ENCODE results near the gene EXOSC1.
A peak's percentile ranks its signal among the peaks of the same experiment; 100 is the strongest.
"Not testable (repeated sequence)": the region's sequence is repeated elsewhere in the genome, so short reads cannot be mapped to it uniquely, and the experiment has no call there.

EXOSC1 gene

DNA sequence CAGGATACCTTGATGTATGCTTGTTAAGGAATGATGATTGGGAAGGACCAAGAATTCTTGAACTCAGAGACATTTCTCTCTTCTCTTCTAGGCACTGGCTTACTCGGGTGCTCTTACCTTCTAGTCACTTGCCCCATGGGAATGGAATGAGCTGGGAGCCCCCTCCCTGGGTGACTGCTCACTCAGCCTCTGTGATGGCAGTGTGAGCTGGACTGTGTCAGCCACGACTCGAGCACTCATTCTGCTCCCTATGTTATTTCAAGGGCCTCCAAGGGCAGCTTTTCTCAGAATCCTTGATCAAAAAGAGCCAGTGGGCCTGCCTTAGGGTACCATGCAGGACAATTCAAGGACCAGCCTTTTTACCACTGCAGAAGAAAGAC, 10.9 kb upstream of the EXOSC1 start:
- DNase-seq = no peak

DNA sequence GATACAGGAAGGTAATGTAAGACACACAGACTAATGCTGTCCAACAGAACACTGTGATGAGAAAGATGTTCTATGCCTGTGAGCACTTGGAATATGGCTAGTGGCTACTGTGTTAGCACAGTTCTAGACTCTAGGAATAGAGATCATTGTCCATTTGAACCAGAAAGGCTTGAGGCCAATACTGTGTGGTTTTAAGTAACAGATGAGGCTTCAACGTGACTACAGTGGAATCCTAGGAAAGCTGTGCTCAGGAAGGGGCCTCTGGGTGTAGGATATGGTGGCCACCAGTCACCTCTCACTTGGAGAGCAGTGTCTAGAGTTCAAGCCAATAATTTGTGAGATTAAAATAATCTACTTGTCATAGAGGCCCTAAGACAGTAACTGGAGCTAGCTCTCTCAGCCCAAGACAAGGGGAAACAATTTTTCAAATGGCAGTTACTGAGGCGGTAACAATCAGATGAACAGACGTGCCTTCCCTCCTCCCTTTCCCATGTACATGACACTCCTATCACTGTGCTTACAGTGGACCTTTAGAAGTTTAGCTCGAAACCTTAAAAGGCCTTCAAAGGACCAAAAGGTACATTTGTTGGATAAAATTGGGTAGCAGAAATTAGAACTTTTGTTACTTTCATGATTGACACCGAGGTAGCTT, 10.4 kb upstream of the EXOSC1 start:
- no peak for DNase-seq

DNA sequence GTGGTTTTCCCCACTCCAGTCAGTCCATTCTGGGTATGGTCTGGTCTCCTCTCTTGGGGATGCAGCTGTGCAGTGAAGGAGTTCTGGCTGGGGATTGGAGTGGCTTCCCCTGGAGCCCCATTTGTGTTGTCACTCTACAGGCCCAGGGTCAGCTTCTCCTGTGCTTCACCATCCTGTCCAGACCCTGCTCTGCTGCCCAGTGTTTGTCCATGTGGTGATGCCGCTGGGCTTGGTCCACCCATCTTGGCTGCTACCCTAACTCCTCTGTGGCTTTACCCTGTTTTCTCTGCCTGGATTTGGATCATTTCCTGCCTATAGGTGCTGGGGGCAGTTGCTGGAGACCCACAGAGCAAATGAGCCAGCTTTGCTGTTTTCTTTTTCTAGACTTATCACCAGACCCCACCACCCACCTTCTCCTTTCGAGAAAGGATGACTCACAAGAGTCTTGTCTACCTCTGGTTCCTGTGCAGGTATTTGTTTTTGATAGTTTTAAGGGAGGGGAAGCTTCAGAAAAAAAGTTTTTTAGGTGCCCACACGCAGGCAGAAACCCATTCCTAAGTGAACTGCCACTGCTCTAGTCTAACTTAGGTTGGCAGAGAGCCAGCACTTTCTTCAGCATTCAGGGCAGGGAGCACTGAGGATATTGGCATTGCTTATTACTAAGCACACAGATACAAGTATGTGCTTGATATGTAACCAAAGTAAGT, 8.7 kb upstream of the EXOSC1 start:
- no peak for DNase-seq

DNA sequence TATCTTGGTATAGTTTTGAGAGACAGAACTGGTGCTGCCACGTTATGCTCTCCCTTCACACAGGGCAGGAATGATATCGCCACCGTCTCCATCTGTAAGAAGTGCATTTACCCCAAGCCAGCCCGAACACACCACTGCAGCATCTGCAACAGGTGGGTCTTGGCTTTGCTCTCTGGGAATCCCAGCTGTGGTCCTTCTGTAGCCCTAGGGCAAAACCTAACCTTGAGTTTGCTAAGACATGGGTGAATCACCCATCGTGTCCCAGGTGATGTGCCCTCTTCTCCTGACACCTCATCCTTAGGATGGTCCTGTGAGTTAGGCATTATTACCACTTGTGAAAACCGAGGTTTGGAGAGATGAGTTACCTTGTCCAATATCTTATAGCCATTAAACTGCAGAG, 6.5 kb upstream of the EXOSC1 start:
- no peak for DNase-seq

DNA sequence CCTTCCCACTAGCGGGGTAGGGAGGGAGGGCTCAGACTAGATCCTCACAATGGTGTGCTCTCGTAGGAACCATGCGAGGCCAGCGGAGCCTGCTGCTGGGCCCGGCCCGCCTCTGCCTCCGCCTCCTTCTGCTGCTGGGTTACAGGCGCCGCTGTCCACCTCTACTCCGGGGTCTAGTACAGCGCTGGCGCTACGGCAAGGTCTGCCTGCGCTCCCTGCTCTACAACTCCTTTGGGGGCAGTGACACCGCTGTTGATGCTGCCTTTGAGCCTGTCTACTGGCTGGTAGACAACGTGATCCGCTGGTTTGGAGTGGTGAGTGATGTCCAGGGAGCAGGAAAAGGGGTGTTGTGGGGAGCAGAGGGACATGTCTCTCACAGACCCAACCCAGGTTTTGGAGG, 5.8 kb upstream of the EXOSC1 start:
- no peak for DNase-seq

DNA sequence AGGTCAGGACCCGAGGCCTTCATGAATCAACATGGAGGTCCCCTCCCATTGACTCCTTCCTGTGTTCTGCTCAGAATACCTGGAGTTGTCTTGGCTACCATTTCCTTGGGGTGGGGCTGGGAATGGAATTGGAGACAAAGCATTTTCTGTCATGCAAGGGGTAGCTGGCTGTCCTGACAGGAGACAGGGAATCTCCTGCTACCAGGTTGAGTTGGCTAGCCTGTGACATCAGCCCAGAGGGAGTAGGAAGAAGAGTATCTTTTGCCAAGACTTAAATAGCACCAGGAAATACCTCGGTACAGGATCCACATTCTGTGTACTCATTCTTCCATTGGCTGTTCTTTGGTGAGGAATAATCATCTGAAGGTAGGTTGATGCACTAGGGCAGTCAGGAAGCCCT, 5.0 kb upstream of the EXOSC1 start:
- no peak for DNase-seq

DNA sequence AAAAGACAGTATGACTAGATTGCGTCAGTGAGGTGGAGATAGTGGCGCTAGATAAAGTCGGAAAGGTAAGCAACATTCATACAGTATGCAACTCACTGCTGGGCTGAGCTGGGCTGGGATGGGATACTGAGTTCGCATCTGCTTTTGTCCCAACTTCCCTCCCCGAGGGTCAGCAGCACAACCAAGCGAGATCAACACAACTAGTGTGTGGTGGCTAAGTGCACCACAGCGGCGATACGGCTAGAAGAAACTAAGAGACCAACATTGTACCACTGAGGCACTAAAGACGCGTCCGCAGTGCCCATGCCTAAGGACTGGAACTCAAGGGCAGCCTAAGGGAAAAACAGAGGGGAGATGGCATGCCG, 467 bp downstream of the EXOSC1 start:
- no peak for DNase-seq

DNA sequence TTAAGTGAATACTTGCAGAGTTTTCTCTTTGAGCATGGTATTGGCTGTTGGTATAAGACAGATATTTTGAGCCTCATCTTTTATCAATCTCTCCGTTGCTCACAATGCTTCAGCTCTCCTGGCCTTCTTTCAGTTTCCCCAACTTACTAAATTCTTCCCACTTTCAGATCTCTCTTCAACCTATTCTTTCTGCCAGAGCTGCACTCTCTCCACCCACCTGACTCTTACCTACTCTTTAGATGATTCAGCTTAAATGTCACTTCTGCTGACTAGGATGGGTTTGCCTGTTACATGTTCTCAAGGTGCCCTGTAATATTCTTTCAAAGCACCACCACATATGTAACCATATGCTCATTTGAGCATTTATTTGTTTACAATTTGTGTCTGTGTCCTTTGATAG, 1.6 kb downstream of the EXOSC1 start:
- no peak for DNase-seq

DNA sequence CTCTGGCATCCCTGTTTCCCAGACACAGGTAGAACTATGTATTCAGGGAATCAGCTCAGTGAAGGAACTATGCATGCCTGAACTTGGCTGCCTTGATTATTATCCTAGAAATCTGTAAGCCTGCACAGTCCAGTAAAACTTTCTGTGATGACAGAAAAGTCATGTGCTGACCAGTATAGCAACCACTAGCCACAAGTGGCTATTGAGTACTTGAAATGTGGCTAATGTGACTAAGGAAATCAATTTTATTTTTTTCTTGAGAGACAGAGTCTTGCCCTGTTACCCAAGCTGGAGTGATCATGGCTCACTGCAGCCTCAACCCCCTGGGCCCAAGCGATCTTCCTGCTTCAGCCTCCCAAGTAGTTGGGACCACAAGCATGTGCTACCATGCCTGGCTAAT, 3.5 kb downstream of the EXOSC1 start:
- DNase-seq = no peak

DNA sequence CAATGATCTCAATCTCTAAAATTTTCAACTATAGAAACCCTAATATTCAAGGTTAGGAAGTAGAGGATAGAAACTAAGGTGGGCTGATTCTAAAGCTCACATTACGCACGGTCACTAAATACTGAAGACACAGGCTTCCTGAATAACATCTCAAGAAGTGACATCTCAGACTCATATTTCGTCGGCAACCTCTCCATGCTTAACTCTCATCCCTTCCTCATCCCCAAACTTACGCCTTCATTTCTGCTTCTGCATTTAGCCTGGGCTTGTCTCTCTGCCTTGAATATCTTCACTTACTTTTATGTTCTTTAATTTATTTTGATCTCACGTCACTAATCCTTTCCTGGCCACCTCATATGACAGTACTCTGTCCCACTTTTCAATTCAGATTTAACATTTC, 10.6 kb downstream of the EXOSC1 start:
- DNase-seq = no peak

DNA sequence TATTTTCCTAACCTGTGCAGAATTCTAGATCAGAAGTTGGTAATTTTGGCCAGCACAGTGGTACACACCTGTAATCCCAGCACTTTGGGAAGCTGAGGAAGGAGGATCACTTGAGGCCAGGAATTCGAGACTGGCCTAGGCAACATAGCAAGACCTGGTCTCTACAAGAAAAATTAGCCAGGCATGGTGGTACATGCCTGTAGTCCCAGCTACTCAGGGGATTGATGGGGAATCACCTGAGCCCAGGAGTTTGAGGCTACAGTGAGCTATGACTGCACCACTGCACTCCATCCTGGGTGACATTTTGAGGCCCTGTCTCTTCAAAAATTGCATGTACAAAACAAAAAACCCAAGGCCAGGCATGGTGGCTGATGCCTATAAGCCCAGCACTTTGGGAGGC, 11.2 kb downstream of the EXOSC1 start:
- DNase-seq = no peak

DNA sequence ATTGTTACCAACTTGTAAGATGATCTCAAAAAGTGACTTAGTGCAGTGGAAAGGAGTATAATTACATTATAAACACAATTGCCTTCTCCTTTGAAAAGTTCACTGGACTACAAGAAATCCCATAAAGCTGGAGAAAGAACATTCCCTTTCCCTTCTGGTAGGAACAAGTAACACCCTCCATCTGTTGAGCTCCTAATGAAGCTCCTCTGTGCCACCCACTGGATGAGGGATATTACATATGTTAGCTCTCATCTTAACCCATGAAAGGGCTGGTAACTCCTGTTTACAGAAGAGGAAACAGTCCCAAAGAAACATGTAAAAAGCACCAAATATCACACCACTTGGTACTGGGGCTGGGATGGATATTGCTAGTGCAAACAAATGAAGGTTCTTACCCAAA, 11.8 kb downstream of the EXOSC1 start:
- no peak for DNase-seq

DNA sequence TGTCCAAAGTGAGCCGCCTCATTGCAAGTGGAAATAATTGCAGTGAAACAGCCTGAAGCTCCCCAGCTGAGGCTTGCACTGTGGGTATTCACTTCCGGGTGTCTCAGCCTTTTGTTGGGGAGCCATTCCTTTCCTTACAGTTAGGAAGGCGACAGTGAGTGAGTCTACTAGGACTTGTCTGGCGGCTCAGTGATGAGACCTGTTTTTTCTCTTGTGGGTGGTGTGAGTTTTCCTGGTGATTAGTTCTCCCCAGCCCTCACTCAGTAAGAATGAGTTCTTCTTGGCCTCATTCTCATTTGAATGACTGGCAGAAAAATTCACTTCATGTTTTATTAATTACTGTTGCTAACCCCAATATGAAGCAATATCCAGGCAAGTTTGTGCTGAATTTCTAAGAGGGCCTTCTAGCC, 17.2 kb downstream of the EXOSC1 start:
- peak; percentile 55 for DNase-seq

DNA sequence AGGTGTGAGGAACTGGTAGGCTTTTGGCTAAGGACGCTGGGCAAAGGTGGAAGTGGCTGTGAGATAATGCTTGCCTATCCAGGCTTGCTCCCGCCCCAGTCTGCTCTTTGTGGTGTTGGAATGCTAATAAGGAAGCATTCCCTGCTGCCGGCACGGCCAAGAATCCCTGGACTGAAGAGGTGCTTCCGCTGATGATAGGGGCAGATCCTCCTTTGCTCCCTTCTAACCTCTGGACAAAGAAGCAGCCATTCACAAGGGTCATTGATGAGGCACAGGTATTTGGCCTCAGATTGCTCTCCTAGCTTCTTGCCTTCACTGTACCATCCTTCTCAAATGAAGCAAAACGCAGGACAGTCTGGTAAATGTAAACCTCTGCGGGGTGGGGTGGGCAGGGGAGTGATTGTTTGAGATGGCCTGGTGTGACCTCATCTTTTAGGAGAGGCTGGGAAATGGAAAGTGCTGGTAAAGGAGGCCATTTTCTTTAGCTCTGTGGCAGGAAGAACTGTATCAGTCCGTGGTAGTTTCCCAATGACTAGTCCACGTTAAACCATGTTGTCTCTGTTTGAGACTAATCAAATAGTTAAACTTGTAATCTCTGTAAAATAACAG, 18.1 kb downstream of the EXOSC1 start:
- DNase-seq = peak; percentile 50

DNA sequence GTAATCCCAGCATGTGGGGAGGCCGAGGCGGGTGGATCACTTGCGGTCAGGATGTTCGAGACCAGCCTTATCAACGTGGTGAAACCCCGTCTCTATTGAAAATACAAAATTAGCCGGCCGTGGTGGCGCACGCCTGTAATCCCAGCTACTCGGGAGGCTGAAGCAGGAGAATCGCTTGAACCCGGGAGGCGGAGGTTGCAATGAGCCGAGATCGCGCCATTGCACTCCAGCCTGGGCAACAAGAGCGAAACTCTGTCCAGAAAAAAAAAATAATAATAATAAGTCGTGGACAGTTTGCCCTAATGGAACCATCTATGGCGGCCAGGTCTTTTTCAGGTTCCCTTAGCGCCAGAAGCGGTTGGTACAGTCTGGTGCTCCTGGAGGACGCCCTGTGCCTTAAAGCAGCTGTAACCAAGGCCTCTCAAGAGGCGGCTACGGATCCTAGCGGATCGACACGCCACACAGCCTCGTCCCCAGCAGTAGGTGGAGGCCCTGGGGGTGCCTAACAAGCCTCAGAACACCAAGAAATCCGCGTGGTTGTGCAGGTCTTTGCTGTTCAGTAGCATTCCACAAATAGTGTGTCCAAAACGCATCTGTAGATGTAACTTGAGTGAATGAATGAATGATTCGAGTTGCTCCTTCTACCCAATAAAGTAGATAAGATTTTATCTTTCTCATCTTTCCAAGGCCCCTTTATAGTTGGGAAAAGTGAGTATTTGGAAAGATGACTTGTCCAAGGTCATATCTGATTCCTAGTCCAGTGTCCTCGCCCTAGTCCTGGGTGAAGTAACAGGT, 18.8 kb downstream of the EXOSC1 start:
- DNase-seq = no peak

DNA sequence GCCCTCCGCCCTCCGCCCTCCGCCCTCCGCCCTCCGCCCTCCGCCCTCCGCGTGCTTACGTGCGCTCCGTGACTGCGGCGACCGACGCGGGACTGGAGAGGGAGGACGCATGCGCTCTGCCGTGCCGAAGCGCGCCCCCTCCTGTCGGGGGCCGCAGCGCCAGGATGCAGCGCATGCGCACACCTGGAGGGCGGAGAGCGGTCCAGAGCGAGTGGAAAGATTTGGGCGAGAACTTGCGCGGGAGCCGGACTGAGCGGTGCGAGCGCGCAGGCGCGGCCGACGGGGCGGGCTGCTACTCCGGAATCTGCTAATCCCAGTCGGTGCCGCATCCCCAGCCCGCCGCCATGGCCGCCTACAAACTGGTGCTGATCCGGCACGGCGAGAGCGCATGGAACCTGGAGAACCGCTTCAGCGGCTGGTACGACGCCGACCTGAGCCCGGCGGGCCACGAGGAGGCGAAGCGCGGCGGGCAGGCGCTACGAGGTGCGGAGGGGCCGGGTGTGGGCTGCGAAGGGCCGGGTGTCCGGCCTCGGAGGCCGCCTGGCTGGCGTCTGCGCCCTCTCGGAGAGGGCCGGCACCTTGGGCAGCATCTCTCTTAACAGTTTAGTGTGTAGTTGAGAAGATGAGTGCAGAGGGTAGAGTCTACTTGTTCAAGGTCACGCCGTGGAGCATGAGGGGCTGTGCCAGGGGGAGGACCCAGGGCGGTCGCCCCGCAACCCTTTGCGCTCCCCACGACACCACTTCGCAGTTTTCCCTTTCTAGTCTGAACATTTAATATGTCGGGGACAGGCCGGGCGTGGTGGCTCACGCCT, 19.6 kb downstream of the EXOSC1 start, which contains the start of gene PGAM1:
Gene PGAM1, plus strand, starts transcription at position 228 of the 812 bp plus-strand sequence. Its CDS starts 117 bp downstream, at position 345.
- DNase-seq = peak; percentile 98

DNA sequence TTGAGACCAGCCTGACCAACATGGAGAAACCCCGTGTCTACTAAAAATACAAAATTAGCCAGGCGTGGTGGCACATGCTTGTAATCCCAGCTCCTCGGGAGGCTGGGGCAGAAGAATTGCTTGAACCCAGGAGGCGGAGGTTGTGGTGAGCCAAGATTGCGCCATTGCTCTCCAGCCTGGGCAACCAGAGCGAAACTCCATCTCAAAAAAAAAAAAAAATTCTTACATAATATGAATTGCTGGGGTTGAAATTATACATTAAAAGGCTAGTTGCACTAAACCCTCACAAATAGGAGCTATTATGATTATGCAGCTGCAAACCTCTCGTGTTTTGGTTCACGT, 22.1 kb downstream of the EXOSC1 start:
- DNase-seq = not testable (repeated sequence)

DNA sequence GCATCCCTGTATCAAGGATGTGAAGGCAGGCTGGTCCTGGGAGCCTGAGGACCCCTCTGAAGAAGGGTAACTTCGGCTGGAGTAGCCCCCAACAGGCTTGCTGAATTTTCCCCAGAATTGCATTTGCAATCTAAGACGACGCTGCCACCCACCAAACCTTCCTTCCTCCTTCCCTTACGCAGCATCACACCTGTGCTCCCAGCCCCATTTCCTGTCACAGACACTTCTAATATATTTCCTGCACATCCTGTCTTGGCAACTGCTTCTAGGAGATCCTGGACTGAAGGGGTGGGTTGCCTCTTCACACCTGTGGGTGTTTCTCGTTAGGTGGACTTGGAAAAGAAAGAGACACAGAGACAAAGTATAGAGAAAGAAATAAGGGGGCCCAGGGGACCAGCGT, 29.2 kb downstream of the EXOSC1 start:
- DNase-seq = no peak

DNA sequence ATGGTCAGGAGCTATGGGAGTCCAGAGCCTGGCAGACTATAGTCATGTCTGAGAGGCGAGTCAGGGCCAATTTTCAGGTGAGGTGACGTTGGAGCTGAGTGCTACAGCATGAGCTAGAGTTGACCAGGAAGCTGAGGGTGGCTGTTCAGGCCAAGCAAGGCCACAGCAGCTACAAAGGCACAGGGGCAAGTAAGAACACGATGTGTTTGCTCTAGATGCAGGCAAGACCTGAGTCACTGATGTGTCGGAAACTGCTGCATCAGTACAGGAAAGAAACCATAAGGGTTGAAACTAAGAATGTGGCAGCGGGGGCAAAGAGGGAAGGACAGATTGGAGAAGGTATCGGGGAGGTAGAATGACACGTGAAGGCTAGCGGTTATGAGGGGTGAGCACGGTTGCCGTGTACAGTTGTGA, 32.9 kb downstream of the EXOSC1 start:
- DNase-seq = no peak

DNA sequence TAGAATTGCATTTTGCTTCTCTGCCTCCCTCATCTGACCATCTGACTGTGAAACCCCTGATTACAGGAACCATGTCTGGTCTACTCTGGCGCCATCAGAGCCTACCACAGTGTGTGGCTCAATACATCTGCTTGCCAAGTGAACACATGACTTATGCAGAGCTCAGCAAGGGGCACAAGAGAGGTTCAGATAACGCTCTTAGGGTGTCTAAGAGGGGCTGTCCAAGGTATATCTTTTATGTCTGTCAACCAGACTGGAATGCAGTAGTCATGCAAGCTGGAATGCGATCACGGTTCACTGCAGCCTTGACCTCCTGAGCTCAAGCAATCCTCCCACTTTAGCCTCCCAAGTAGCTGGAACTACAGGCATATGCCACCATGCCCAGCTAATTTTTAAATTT, 34.4 kb downstream of the EXOSC1 start:
- DNase-seq = no peak

DNA sequence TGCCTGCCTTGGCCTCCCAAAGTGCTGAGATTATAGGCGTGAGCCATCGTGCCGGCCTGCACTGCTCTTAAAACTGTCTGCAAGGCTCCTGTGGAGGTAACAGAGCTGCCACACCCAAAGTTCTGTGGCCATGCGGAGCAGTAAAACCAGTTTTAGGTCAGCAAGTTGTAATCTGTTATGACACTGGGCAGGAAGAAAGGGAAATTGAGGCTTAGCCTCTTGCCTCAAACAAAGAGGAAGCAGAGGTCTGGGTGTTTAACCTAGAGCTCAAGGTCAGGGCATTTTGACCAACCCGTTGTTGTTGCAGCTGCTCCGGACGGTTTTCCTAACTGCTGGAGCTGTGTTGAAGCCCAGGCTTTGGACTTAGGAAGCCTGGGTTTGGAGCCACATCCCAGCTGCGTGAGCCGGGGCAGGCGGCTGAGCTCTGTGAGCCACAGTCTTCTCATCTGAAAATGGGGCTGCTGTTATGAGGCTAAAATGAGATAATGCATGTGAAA, 37.3 kb downstream of the EXOSC1 start:
- no peak for DNase-seq

DNA sequence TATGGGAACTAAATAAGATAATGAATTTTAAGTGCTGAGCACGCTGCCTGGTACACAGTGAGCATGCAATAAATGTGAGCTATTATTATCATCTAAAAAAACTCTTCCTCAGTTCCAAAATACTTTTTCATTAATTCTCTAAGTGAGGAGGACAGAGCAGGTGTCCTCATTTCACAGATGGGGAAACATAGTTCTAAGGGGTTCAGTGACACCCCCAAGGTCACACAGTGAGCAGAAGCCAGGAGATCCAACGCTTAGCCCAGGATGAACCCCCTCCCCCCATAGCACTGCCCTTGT, 37.9 kb downstream of the EXOSC1 start:
- DNase-seq = no peak
